GM18517 (cell line): ENCODE measurements around the gene DCAF10.
A peak's percentile ranks its signal among the peaks of the same experiment; 100 is the strongest.
"Not testable (repeated sequence)": the region's sequence is repeated elsewhere in the genome, so short reads cannot be mapped to it uniquely, and the experiment has no call there.

ENCODE experiments used
- ATAC-seq: cut with Tn5 transposase; IDR thresholded peaks from one replicate; pipeline ENCODE4 v1.9.1; 2021; ENCODE audit warnings: mild to moderate bottlenecking, moderate library complexity; ENCODE audit not compliant: unreplicated experiment

The DCAF10 gene

DNA sequence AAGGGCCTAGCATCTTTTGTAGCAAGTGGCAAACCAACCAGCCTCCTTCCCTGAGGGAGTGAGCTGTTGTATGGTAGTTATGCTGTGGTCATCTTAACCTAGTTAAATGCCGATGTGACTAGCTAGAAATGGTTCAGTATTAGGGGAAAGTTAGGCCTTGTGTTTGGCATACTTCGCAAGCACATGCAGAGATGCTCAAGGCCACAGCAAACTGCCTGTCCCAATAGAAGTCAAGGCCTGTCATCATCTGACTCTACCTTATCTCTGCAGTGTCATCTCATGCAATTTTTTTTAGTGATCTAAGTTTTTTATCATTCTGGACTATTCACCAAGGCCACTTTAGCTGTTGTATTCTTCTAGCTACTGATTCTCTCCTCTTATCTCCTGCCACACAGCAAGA, 10.5 kb upstream of the DCAF10 start:
- no peak for ATAC-seq

DNA sequence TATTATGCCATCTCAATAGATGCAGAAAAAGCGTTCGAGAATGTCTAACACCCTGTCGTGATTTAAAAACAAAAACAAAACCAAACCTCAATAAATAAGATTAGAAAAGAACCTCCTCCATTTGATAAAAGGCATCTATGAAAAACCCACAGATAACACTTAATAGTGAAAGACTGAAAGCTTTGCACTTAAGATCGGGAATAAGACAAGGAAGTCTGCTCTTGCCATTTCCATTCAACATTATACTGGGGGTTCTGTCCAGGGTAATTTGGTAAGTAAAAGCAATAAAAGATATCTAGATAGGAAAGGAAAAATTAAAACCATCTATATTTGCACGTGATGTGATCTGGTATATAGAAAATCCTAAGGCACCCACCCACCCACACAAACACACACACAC, 8.5 kb upstream of the DCAF10 start:
- ATAC-seq = no peak

GRCh38 chr9:37796232-37796631, 4.4 kb upstream of the DCAF10 start:
- no peak for ATAC-seq

DNA sequence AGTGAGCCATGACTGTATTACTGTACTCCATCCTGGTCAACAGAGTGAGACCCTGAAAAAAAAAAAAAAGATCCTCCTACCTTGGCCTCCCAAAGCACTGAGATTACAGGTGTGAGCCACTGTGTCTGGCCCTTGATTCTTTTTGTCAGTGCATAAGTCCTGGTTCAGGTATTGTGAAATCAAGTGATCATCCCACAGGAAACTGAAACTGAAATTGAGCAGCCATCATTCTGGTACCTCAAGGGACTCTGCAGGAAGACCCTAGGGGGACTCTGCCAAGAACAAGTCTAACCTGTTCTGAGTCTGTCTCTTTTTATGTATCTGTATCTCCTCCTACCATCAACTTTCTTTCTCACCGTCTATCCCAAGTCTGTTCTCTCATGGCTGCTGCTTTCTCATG, 1.9 kb upstream of the DCAF10 start:
- no peak for ATAC-seq

DNA sequence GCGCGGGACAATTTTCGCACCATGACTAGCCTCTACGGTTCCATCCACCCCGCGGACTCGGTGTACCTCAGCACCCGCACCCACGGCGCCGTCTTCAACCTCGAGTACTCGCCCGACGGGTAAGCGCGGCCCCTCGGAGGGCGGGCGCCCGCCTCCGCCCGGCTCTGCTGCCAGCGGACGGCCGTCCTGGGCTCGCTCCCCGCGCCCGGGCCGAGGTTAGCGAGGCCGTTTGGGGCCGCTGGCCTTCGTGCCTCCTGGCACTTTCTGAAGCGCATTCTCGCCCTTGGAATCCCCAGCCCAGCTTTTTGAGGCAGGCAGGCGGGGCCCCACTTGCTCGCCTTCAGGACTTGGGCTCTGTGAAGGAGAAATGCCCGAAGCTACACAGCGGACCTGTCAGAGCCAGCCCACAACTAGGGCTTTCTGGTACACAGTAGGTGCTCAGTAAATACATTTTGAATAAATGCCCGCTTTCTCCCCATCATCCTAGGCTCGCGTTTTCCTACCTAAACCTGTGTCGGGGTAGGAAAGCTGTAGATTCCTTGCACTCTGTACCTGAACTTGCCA, 772 bp downstream of the DCAF10 start:
- ATAC-seq = peak; percentile 24

DNA sequence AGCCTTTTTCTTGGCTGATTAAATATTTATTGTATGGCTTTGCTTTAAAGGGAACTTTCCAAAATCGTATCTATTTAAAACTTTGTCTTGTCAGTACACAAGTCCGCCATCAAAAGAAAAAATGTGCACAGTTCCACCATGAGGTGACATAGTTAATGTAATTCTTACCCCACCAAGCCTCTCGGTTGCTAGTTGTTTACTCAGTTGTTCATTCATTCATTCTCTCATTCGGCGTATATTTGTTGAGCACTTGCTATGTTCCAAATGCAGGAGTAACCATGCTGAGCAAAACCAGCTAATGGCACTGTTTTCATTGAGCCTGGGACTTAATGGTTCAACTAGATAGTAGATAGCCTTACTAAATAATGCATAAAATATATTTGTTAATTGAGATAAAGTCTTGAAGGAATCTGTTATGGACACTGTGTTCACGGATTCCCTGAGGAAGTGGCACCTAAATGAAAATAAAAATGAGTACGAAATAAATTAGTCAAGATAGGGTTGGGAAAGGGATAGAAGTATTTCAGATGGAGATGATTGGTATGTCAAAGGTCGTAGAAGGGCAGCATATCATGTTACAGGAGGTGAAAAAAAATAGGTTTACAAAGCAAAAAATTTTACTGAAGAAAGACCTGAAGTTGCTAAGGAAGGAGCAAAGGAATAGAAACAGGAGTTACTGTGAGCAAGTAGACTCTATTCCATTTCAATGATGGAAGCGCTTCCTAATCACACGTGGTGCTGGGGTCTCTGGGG, 1.5 kb downstream of the DCAF10 start:
- no peak for ATAC-seq

GRCh38 chr9:37806271-37806670, 5.7 kb downstream of the DCAF10 start:
- ATAC-seq = no peak

GRCh38 chr9:37809676-37810075, 9.1 kb downstream of the DCAF10 start:
- ATAC-seq = not testable (repeated sequence)

- no peak for ATAC-seq
These were observed 11.4 kb downstream of the DCAF10 start for GRCh38 chr9:37811906-37812476.

- ATAC-seq = no peak
These were observed 12.3 kb downstream of the DCAF10 start for GRCh38 chr9:37812773-37813379.

DNA sequence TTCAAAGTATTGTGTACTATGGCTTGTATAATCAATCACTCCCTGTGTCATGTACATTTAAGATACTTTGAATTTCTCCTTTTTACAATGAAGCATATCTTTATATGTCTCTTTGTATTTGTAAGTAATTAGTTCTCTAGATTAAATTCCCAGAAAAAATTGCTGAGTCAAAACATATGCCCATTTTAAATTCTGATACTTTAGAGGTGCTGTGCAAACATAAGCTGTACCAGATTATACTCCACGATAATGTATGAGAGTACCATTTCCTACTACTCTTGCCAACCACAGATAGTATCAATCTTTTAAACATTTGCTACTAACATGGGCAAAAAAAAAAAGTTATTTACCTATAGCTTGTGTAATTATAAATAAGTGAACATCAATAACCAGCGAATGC, 18.3 kb downstream of the DCAF10 start:
- ATAC-seq = no peak

DNA sequence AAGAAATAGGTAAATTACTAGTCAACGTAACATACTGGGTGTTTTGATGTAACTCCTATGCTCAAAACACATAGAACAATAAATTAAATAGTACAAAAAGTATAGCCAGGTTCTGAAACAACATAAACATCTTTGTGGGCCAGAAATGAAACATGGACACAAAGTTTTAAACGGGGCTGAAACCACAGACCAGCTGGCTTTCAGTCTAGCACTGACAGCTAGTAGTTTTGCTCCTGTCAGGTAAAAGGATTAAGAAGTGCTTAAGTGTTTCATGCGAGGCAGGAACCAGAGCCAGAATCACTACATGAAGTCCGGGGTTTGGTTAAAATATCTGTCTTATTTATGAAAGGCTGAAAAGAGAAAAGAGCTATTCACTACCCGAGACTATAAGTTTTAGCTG, 19.5 kb downstream of the DCAF10 start:
- ATAC-seq = no peak

DNA sequence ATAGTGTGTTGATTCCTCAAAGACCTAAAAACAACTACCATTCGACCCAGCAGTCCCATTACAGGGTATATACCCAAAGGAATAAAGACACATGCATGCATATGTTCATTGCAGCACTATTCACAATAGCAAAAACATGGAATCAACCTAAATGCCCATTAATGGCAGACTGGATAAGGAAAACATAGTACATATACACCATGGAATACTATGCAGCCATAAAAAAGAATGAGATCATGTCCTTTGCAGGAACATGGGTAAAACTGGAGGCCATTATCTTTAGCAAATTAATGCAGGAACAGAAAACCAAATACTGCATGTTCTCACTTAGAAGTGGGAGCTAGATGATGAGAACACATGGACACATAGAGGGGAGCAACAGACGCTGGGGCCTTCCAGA, 24.6 kb downstream of the DCAF10 start:
- ATAC-seq = not testable (repeated sequence)

GRCh38 chr9:37827483-37828165, 27.0 kb downstream of the DCAF10 start:
- no peak for ATAC-seq

DNA sequence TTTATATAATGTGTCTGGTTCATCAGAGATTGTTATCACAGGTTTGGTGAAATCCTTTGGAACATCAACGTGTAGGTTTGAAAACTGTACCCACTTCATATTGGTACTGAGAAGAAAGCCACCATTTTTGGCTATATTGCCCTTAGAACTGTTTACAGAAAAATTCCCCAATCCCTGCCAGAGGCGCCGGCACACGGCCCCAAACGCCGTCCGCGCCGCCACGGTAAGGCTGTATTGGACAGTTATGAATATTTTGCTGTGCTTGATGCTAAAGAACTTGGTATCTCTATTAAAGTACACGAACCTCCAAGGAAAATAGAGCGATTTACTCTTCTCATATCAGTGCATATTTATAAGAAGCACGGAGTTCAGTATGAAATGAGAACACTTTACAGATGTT, 35.2 kb downstream of the DCAF10 start:
- ATAC-seq = no peak

- ATAC-seq = peak; percentile 92
These were observed 35.8 kb downstream of the DCAF10 start for GRCh38 chr9:37836386-37836785.

GRCh38 chr9:37839496-37840461, 39.2 kb downstream of the DCAF10 start:
- ATAC-seq = no peak

GRCh38 chr9:37840560-37841194, 40.1 kb downstream of the DCAF10 start:
- no peak for ATAC-seq

- no peak for ATAC-seq
These were observed 51.6 kb downstream of the DCAF10 start for GRCh38 chr9:37852222-37852621.

DNA sequence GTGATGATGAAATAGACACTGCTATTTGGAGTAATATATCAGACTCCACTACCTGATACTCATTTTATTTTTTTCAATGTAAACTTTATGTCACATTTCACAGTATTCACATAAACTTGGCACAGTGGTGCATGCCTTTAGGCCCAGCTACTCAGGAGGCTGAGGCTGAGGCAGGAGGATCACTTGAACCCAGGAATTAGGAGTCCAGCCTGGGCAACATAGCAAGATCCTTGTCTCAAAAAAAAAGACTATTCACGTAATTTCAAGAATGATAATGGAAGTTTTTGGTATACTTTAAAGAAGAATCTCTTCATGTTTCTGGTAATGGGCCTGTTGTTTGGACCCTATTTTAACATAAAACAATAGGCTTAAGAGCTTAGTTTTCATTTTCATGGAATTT, 56.0 kb downstream of the DCAF10 start:
- no peak for ATAC-seq
